ENCODE measurements around the gene PEAK3. TPM values are rescaled to one million over a fixed set of nuclear protein-coding genes. Genes with fewer than 3 reads are reported as not detected.
A peak's percentile ranks its signal among the peaks of the same experiment; 100 is the strongest.

Gene PEAK3
- total RNA-seq, 2 donors from 2014 or later: 0.66 to 0.78 TPM

- Histone ChIP-seq H3K4me1 (peaks cover 11% of the 10 kb centered on the region), H3K4me3 (no peak overlapping the region), H3K36me3 (replicated peaks in 1 of 2; ENCODE audit: insufficient read depth in 1 of 2, low read depth in 2 of 2) (peaks cover 8 to 24% of the 10 kb centered on the region in 2 donors), H3K27ac (no peak overlapping the region), H3K9me3 (no peaks in the 10 kb centered on the region), H3K27me3 (no peaks in the 10 kb centered on the region)
- DNase-seq (no peak), ATAC-seq (no peak)
- WGBS, 2 donors: 97% methylated on average over 42 to 47 of the region's 53 CpGs
- TF ChIP-seq POLR2A (IDR thresholded peaks at IDR 0.05) (no peak), CTCF (IDR thresholded peaks at IDR 0.05) (no peak)
- intact Hi-C loops (cut with DNase I): loop anchor here (5.0 kb wide), 1 partner anchor 55 kb away; no protein-coding TSS in a partner anchor
Observed at GRCh38 chr19:2226840-2227360, 55.1 kb downstream of the PEAK3 start.

- Histone ChIP-seq H3K4me3 (no peak overlapping the region), H3K27me3 (no peaks in the 10 kb centered on the region), H3K9me3 (no peaks in the 10 kb centered on the region), H3K36me3 (replicated peaks in 1 of 2; ENCODE audit: insufficient read depth in 1 of 2, low read depth in 2 of 2) (peaks cover 8 to 24% of the 10 kb centered on the region in 2 donors), H3K27ac (no peak overlapping the region), H3K4me1 (peaks cover 11% of the 10 kb centered on the region)
- WGBS, 2 donors: 93 to 97% methylated on average over 13 to 48 of the region's 59 CpGs
- no peak for ATAC-seq
- intact Hi-C loops (cut with DNase I): loop anchor here (5.0 kb wide), 1 partner anchor 54 kb away; no protein-coding TSS in a partner anchor
- DNase-seq: no peak
- TF ChIP-seq POLR2A (IDR thresholded peaks at IDR 0.05): no peak
- TF ChIP-seq CTCF (IDR thresholded peaks at IDR 0.05): no peak
Observed at GRCh38 chr19:2226051-2226839, 55.7 kb downstream of the PEAK3 start.

GRCh38 chr19:2225415-2226050 lies 56.4 kb downstream of the PEAK3 start:
- no peak overlapping the region for H3K4me3 ChIP-seq
- ATAC-seq: no peak
- 86 to 93% methylated on average over 23 to 32 of the region's 32 CpGs for WGBS, 2 donors

GRCh38 chr19:2224754-2225349 lies 57.1 kb downstream of the PEAK3 start:
- Histone ChIP-seq H3K36me3 (replicated peaks in 1 of 2; ENCODE audit: insufficient read depth in 1 of 2, low read depth in 2 of 2) (peaks cover 8 to 26% of the 10 kb centered on the region in 2 donors), H3K27ac (peak overlapping the region in 3 of 4 donors; percentile 1 to 51 (median 2)), H3K4me3 (no peak overlapping the region), H3K4me1 (peaks cover 11% of the 10 kb centered on the region), H3K27me3 (no peaks in the 10 kb centered on the region), H3K9me3 (no peaks in the 10 kb centered on the region)
- WGBS, 2 donors: 44 to 50% methylated on average over 9 to 13 of the region's 13 CpGs
- DNase-seq: peak in 3 of 4 donors; percentile 61 to 70 (median 68)
- TF ChIP-seq POLR2A (IDR thresholded peaks at IDR 0.05) (no peak), CTCF (IDR thresholded peaks at IDR 0.05) (peak in 1 of 7 experiments; percentile 15)
- ATAC-seq: peak; percentile 25
- intact Hi-C loops (cut with DNase I): loop anchor here (5.0 kb wide), 1 partner anchor 53 kb away; no protein-coding TSS in a partner anchor

More at GRCh38 chr19:2225415-2226050, 56.4 kb downstream of the PEAK3 start:
- Histone ChIP-seq H3K36me3 (replicated peaks in 1 of 2; ENCODE audit: insufficient read depth in 1 of 2, low read depth in 2 of 2) (peaks cover 8 to 24% of the 10 kb centered on the region in 2 donors), H3K27me3 (no peaks in the 10 kb centered on the region), H3K4me1 (peaks cover 11% of the 10 kb centered on the region), H3K9me3 (no peaks in the 10 kb centered on the region), H3K27ac (peak overlapping the region in 2 of 4 donors; percentile 1 to 51)
- TF ChIP-seq POLR2A (IDR thresholded peaks at IDR 0.05) (no peak), CTCF (IDR thresholded peaks at IDR 0.05) (no peak)
- intact Hi-C loops (cut with DNase I): loop anchor here (5.0 kb wide), 1 partner anchor 53 kb away; no protein-coding TSS in a partner anchor
- DNase-seq: no peak

MicroRNAs within 50 kb of the gene (microRNA counts, 767-probe panel; counts per million panel counts)
- 0 to 736 counts per million in 2 donors for microRNA hsa-miR-1227

Small RNA genes within 50 kb of the gene (microRNA-seq; reads per million reads assigned to microRNA genes)
- 1.4 to 3.1 reads per million in 2 donors for gene MIR1227 (ENCODE audit: borderline number of aligned reads in 2 of 2, borderline replicate concordance in 2 of 2)
- gene MIR4321 (ENCODE audit: borderline number of aligned reads in 2 of 2, borderline replicate concordance in 2 of 2): 0 reads per million in 2 donors

Small RNA genes within 50 kb of the gene (small RNA-seq; reads per million reads assigned to genes)
- gene MIR1227: not detected

Other genes with a start within 250 kb of the PEAK3 start
- 100 to 1,000 TPM; 180 to 273 TPM for gene MKNK2, start 230.9 kb downstream of the PEAK3 start, total RNA-seq
- gene MOB3A, start 185.8 kb downstream of the PEAK3 start, total RNA-seq: 10 to 100 TPM; 11.7 to 22.1 TPM
- gene IZUMO4, start 185.3 kb downstream of the PEAK3 start, total RNA-seq: 1 to 10 TPM; 3.4 to 4.0 TPM
- 100 to 1,000 TPM in 1 of 2 donors, 10 to 100 TPM in 1; 77.0 to 124 TPM for gene AP3D1, start 130.6 kb downstream of the PEAK3 start, total RNA-seq
- 10 to 100 TPM; 10.1 to 44.5 TPM for gene DOT1L, start 118.2 kb downstream of the PEAK3 start, total RNA-seq
- 10 to 100 TPM; 47.5 to 89.0 TPM for gene PLEKHJ1, start 45.8 kb downstream of the PEAK3 start, total RNA-seq
- 10 to 100 TPM; 15.5 to 30.1 TPM for gene SF3A2, start 45.4 kb downstream of the PEAK3 start, total RNA-seq
- gene AMH, start 32.9 kb downstream of the PEAK3 start, total RNA-seq: 10 to 100 TPM in 1 of 2 donors, under 1 TPM in 1; 0.99 to 11.7 TPM
- gene JSRP1, start 25.8 kb downstream of the PEAK3 start, total RNA-seq: not detected
- gene LINGO3, start 26.0 kb upstream of the PEAK3 start, total RNA-seq: not detected
- 10 to 100 TPM; 45.7 to 69.9 TPM for gene LSM7, start 46.4 kb upstream of the PEAK3 start, total RNA-seq
- gene SPPL2B, start 46.5 kb upstream of the PEAK3 start, total RNA-seq: 100 to 1,000 TPM in 1 of 2 donors, 10 to 100 TPM in 1; 75.8 to 202 TPM
- gene TMPRSS9, start 78.1 kb upstream of the PEAK3 start, total RNA-seq: not detected
- 10 to 100 TPM; 16.3 to 36.6 TPM for gene TIMM13, start 145.4 kb upstream of the PEAK3 start, total RNA-seq
- 10 to 100 TPM; 11.7 to 30.0 TPM for gene LMNB2, start 174.8 kb upstream of the PEAK3 start, total RNA-seq
- gene GADD45B, start 194.0 kb upstream of the PEAK3 start, total RNA-seq: 10 to 100 TPM; 68.0 to 84.7 TPM